ENCODE measurements around the gene KCNK18. TPM values are rescaled to one million over a fixed set of nuclear protein-coding genes. Genes with fewer than 3 reads are reported as not detected.

Gene KCNK18
- not detected for total RNA-seq
- long read RNA-seq = 0 reads

DNA sequence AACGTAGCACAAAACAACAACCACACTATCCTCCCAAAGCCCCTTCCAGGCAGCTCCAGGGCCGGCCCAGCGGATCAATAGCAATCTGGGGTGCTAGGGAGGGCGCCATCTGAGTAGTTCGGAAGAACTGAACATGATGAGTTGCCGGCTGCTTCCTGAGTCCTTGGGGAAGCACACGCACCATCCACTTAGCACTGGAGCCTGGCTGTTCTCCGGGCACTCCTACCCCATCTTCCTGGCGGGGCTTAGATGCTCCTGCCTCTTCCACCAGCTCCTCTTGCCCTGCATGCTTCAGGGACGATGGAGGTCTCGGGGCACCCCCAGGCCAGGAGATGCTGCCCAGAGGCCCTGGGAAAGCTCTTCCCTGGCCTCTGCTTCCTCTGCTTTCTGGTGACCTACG lies at the start of gene KCNK18:
Gene KCNK18, plus strand, starts transcription at position 301 of the 400 bp plus-strand sequence. Its CDS starts 0 bp downstream, at position 301.
- no peak for ATAC-seq (ENCODE audit: poor library complexity)
- intact Hi-C loops (cut with DNase I) = no loop called here
- no peak for DNase-seq

DNA sequence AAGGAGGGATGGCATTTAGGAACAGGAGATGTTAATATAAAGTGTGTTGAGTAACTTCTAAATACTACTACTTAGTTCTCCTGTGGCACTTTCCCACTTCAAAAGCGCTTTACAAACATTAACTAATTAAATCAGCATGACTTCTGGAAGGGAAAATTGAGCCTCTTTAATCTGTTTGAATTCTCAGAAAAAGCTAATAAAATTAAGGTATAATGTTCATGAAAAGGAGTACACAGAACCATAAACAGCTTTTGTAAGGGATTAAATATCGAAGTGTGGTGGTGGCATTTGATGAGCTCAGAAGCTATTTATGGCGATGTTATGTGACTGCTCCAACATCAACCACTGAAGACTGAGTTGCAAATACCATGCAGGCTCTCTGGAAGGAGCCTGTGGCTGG lies 49.0 kb upstream of the KCNK18 start:
- no peak for DNase-seq
- ATAC-seq (ENCODE audit: poor library complexity) = no peak
- intact Hi-C loops (cut with DNase I) = no loop called here

GRCh38 chr10:117152668-117153067 lies 44.6 kb upstream of the KCNK18 start:
- DNase-seq (no peak), ATAC-seq (ENCODE audit: poor library complexity) (no peak)
- intact Hi-C loops (cut with DNase I) = no loop called here

DNA sequence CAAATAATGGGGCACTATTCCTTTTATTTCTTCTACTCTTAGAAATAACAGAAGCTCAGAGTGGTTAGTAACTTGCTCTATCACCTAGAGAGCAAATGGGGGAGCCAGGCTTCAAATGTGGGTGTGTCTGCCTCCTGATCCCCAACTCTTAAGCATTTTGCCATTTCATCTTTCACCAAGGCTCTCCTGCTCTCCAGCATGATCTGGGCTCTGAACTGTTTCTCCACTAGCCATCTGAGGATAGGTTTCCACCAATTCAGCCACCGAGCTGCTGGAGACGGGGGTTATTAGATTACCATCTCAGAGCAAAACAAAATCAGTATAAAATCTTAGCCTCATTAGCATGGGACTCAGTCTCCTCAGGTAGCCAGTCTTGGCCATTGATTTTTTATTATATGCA lies 39.0 kb upstream of the KCNK18 start:
- intact Hi-C loops (cut with DNase I) = no loop called here
- ATAC-seq (ENCODE audit: poor library complexity) (no peak), DNase-seq (no peak)

- DNase-seq = no peak
Measured at GRCh38 chr10:117159390-117159789, 37.9 kb upstream of the KCNK18 start.

GRCh38 chr10:117160567-117160966 lies 36.7 kb upstream of the KCNK18 start:
- no peak for DNase-seq
- ATAC-seq (ENCODE audit: poor library complexity) = no peak
- intact Hi-C loops (cut with DNase I) = no loop called here

More at GRCh38 chr10:117159390-117159789, 37.9 kb upstream of the KCNK18 start:
- ATAC-seq (ENCODE audit: poor library complexity) = no peak
- intact Hi-C loops (cut with DNase I) = no loop called here

- DNase-seq (no peak), ATAC-seq (ENCODE audit: poor library complexity) (no peak)
- intact Hi-C loops (cut with DNase I) = no loop called here
Measured at GRCh38 chr10:117161386-117162033, 35.8 kb upstream of the KCNK18 start.

- DNase-seq = no peak
- intact Hi-C loops (cut with DNase I) = no loop called here
- no peak for ATAC-seq (ENCODE audit: poor library complexity)
Measured at GRCh38 chr10:117162093-117163060, 34.9 kb upstream of the KCNK18 start.

- ATAC-seq (ENCODE audit: poor library complexity) = no peak
- DNase-seq = no peak
- intact Hi-C loops (cut with DNase I) = no loop called here
Measured at GRCh38 chr10:117163061-117163953, 34.0 kb upstream of the KCNK18 start.

DNA sequence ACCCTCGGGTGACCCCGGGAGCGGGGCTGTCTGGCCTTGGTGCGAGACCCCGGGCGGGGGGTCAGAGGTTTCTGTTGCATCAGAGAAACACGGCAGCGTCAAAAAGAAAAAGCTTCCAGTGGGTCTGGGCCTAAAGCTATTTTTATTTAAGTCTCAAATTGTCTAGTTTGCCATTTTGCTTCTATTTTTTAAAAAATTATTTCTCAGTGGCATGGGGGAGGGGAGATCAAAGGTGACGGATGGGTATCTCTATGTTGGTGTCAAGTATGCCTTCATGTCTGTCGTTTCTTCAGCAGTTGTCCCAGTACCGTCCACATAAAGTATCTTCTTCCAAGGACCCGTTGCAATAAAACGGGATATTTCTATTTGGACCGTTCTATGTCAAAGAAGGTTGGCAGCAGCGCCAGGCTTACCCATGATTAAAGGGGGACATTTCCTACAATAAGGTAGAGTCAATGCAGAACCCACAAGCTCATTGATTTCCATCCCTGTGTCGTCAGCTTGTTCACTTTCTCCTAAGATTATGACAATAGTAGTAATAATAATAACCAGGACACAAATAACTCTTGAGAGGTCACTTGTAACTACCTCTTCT lies 33.2 kb upstream of the KCNK18 start:
- intact Hi-C loops (cut with DNase I) = no loop called here
- DNase-seq = no peak

GRCh38 chr10:117164592-117165537 lies 32.4 kb upstream of the KCNK18 start:
- intact Hi-C loops (cut with DNase I) = no loop called here
- DNase-seq (no peak), ATAC-seq (ENCODE audit: poor library complexity) (no peak)

More for the DNA sequence above, 33.2 kb upstream of the KCNK18 start:
- ATAC-seq (ENCODE audit: poor library complexity) = no peak

DNA sequence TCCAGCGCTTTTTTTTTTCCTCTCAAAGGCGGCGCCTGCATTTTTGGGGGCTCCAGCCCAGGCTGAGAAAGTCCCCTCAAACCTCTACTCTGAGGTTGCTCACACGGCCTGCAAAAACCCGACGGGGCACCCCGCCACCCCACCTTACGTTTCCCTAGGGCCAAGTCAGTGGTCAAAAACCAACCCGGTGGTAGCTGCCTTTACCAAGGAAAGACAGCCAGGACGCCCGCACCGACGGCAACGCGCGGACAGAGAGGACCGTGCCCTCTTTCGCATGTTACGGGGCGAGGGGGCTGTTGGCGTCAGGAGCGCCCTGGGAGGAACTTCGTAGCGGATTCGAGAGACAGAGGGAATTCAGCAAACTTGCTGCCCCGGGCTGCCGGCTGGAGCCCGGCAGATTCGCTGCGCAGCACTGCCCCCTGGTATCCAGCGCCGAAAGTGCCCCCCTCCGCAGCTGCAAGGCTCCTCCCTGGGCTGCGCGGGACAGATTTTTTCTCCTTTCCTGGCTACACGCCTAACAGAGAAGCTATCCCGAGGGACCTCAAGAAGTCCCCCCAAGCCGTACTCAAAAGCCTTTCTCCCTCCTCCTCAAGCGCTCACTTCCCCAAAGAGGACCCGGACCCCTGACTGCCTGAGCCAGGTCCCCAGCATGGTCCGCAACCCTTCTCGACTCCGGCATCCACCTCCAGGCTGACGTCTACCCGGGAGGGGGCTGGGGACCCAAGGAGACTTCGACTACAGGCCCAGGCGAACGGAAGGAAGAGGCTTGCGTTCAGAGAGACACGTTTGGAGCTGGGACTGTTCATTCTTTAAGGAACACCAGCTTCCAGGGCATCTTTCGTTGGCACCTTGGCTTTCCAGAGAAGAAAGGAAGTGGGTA lies 31.5 kb upstream of the KCNK18 start:
- peak; percentile 72 for ATAC-seq (ENCODE audit: poor library complexity)
- intact Hi-C loops (cut with DNase I) = no loop called here
- DNase-seq = peak; percentile 56

GRCh38 chr10:117166418-117167345 lies 30.6 kb upstream of the KCNK18 start:
- ATAC-seq (ENCODE audit: poor library complexity) = no peak
- intact Hi-C loops (cut with DNase I) = no loop called here
- DNase-seq = no peak

- DNase-seq = no peak
- ATAC-seq (ENCODE audit: poor library complexity) = peak; percentile 7
- intact Hi-C loops (cut with DNase I) = no loop called here
Measured at GRCh38 chr10:117167346-117167788, 29.9 kb upstream of the KCNK18 start.

Measured in Right ventricle myocardium superior (tissue), 1 donor.